ENCODE data around the gene NAT8.
A peak's percentile ranks its signal among the peaks of the same experiment; 100 is the strongest.
"Not testable (repeated sequence)": the region's sequence is repeated elsewhere in the genome, so short reads cannot be mapped to it uniquely, and the experiment has no call there.

Gene NAT8

GRCh38 chr2:73679951-73680571, 37.8 kb upstream of the NAT8 start:
- H3K27me3 ChIP-seq; H3K36me3 ChIP-seq; H3K4me1 ChIP-seq; H3K9me3 ChIP-seq; H3K4me3 ChIP-seq (ENCODE audit: low read depth, low read length): not testable (repeated sequence)
- TF ChIP-seq CTCF (IDR thresholded peaks at IDR 0.05; ENCODE audit: low read depth, low read length), result peak; percentile 44
- peak; percentile 38 for DNase-seq

- not testable (repeated sequence) for H3K4me3 ChIP-seq (ENCODE audit: low read depth, low read length); H3K27me3 ChIP-seq
These were observed 37.0 kb upstream of the NAT8 start for GRCh38 chr2:73679237-73679636.

GRCh38 chr2:73678008-73678407, 35.8 kb upstream of the NAT8 start:
- H3K36me3 ChIP-seq; H3K4me1 ChIP-seq; H3K4me3 ChIP-seq (ENCODE audit: low read depth, low read length); H3K9me3 ChIP-seq; H3K27me3 ChIP-seq; DNase-seq: not testable (repeated sequence)

More at GRCh38 chr2:73679237-73679636, 37.0 kb upstream of the NAT8 start:
- not testable (repeated sequence) for H3K36me3 ChIP-seq, H3K9me3 ChIP-seq, H3K4me1 ChIP-seq, DNase-seq

- H3K4me1 ChIP-seq; H3K27me3 ChIP-seq; H3K9me3 ChIP-seq; H3K4me3 ChIP-seq (ENCODE audit: low read depth, low read length); H3K36me3 ChIP-seq; DNase-seq: not testable (repeated sequence)
These were observed 34.0 kb upstream of the NAT8 start for GRCh38 chr2:73676211-73676610.

GRCh38 chr2:73674696-73675157, 32.5 kb upstream of the NAT8 start:
- not testable (repeated sequence) for DNase-seq; H3K27me3 ChIP-seq; H3K4me3 ChIP-seq (ENCODE audit: low read depth, low read length); H3K4me1 ChIP-seq; H3K36me3 ChIP-seq; H3K9me3 ChIP-seq

GRCh38 chr2:73669976-73670375, 27.8 kb upstream of the NAT8 start:
- not testable (repeated sequence) for H3K27me3 ChIP-seq; H3K36me3 ChIP-seq; H3K4me3 ChIP-seq (ENCODE audit: low read depth, low read length); H3K9me3 ChIP-seq; H3K4me1 ChIP-seq; DNase-seq

- DNase-seq; H3K27me3 ChIP-seq; H3K9me3 ChIP-seq; H3K4me3 ChIP-seq (ENCODE audit: low read depth, low read length); H3K36me3 ChIP-seq; H3K4me1 ChIP-seq: not testable (repeated sequence)
These were observed 25.0 kb upstream of the NAT8 start for GRCh38 chr2:73667239-73667638.

- DNase-seq, result no peak
- no peak overlapping the region for H3K4me3 ChIP-seq (ENCODE audit: low read depth, low read length)
- no peak for TF ChIP-seq CTCF (IDR thresholded peaks at IDR 0.05; ENCODE audit: low read depth, low read length)
- no peaks in the 10 kb centered on the region for H3K36me3 ChIP-seq
- H3K27me3 ChIP-seq, result no peaks in the 10 kb centered on the region
- no peaks in the 10 kb centered on the region for H3K9me3 ChIP-seq
- H3K4me1 ChIP-seq, result no peaks in the 10 kb centered on the region
These were observed 12.0 kb upstream of the NAT8 start for GRCh38 chr2:73654175-73654574.

- Histone ChIP-seq H3K9me3 (no peaks in the 10 kb centered on the region), H3K36me3 (no peaks in the 10 kb centered on the region), H3K4me3 (ENCODE audit: low read depth, low read length) (no peak overlapping the region), H3K4me1 (no peaks in the 10 kb centered on the region), H3K27me3 (no peaks in the 10 kb centered on the region)
- TF ChIP-seq CTCF (IDR thresholded peaks at IDR 0.05; ENCODE audit: low read depth, low read length), result no peak
- DNase-seq, result no peak
These were observed 10.1 kb upstream of the NAT8 start for GRCh38 chr2:73652348-73652747.

All from BE2C (cell line).